ENCODE measurements around the gene NTM.

DNA sequence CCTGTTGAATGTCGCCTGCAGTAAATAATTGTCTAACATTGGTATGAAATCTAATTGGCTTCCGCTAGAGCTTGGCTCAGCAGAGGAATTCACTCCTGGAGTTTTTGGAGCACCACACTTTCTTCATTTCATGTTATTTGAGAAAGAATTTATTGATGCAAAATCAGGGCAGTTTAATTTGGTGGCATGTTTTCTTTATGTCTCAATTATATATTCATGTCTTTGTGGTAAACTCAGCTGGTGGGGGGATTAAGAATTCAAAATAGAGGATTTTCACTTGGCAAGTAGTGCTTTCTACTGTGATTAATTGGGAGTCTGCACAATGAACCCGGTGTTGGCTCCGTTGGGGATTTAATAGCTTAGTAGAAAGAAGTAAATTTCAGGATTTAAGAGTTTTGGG, 784.4 kb downstream of the NTM start:
- TF ChIP-seq, protein P1, sequence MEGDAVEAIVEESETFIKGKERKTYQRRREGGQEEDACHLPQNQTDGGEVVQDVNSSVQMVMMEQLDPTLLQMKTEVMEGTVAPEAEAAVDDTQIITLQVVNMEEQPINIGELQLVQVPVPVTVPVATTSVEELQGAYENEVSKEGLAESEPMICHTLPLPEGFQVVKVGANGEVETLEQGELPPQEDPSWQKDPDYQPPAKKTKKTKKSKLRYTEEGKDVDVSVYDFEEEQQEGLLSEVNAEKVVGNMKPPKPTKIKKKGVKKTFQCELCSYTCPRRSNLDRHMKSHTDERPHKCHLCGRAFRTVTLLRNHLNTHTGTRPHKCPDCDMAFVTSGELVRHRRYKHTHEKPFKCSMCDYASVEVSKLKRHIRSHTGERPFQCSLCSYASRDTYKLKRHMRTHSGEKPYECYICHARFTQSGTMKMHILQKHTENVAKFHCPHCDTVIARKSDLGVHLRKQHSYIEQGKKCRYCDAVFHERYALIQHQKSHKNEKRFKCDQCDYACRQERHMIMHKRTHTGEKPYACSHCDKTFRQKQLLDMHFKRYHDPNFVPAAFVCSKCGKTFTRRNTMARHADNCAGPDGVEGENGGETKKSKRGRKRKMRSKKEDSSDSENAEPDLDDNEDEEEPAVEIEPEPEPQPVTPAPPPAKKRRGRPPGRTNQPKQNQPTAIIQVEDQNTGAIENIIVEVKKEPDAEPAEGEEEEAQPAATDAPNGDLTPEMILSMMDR (conservative IDR thresholded peaks at IDR 0.05 in 1 of 2, IDR thresholded peaks at IDR 0.05 in 1 of 2; ENCODE audit: low read depth in 1 of 2, low read length in 2 of 2): no peak
- TF ChIP-seq EZH2 (IDR thresholded peaks at IDR 0.05; ENCODE audit: low read length, missing control alignments): no peak
